Mucosa of stomach (tissue), 1 donor: Measurements from ENCODE around the gene DACT2.

Experiments
- H3K27me3 ChIP-seq: one replicate; pipeline ENCODE4 v1.7.0; 2013; ENCODE audit warnings: mild to moderate bottlenecking, low read length; ENCODE audit not compliant: control insufficient read depth, insufficient read depth
- H3K36me3 ChIP-seq: one replicate; pipeline ENCODE4 v1.7.0; 2013; ENCODE audit warnings: low read length; ENCODE audit not compliant: control insufficient read depth, insufficient read depth
- H3K4me1 ChIP-seq: one replicate; pipeline ENCODE4 v1.7.0; 2013; ENCODE audit warnings: mild to moderate bottlenecking, low read length; ENCODE audit not compliant: control insufficient read depth, insufficient read depth
- H3K4me3 ChIP-seq: one replicate; pipeline ENCODE4 v1.7.0; 2013; ENCODE audit warnings: low read length
- H3K9ac ChIP-seq: one replicate; pipeline ENCODE4 v1.7.0; 2013; ENCODE audit warnings: mild to moderate bottlenecking, low read length, moderate library complexity
- H3K9me3 ChIP-seq: one replicate; pipeline ENCODE4 v1.7.0; 2013; ENCODE audit warnings: mild to moderate bottlenecking, low read length, moderate library complexity; ENCODE audit not compliant: control insufficient read depth
- donor health status: Pancreatic carcinoma.

DACT2 gene

DNA sequence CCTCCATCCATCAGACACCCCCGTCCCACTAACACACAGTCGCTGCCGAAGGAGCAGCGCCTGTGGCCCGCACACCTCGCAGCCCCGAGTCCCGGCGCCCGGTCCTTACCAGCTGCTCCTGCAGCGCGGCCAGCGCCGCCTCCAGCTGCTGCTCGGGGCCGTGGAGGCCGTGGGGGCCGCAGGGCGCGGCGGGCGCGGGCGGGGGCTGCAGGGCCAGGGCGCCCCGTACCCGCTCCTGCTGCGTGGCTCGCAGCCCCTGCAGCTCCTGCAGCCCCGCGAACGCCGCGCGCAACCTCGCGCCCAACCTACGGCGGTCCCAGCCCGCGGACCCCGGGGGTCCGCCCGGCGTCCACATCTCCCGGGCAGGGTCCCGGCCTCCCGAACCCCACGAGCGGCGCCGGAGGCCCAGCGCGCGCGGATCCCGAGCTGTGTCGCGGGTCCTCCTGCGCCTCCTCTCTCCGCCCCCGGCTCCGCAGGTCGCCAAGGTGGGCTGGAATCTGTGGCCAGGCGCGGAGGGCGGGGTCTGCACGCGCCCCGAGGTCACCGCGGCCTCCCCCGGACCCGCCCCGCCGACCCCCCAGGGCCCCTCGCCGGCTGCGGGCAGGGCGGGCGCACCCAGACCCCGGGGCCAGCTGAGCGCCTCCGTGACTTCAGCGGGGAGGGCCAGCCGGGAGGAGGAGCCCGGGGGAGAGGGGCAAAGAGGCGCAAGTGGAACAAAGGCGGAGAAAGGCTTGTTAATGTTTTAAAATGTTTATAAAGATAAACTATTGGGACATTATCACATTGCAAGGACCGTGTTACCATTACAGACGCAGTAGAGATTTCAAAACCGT lies at the start of gene DACT2:
DACT2 (minus strand) TSS at position 499 of the 833 bp plus-strand sequence; CDS start at position 355, 144 bp downstream.
- H3K27me3 ChIP-seq: peaks cover 21% of the 10 kb centered on the region
- H3K4me3 ChIP-seq: peak within 1 kb of the TSS; percentile 8
- no peaks in the 10 kb centered on the region for H3K36me3 ChIP-seq
- H3K9me3 ChIP-seq: no peaks in the 10 kb centered on the region
- H3K9ac ChIP-seq: no peak within 1 kb of the TSS
- peaks cover 11% of the 10 kb centered on the region for H3K4me1 ChIP-seq

- no peaks in the 10 kb centered on the region for H3K27me3 ChIP-seq
- H3K4me1 ChIP-seq: no peaks in the 10 kb centered on the region
- H3K4me3 ChIP-seq: no peak overlapping the region
- H3K9me3 ChIP-seq: no peaks in the 10 kb centered on the region
- H3K9ac ChIP-seq: no peak overlapping the region
- no peaks in the 10 kb centered on the region for H3K36me3 ChIP-seq
Measured at GRCh38 chr6:168368936-168369335, 49.4 kb upstream of the DACT2 start.

DNA sequence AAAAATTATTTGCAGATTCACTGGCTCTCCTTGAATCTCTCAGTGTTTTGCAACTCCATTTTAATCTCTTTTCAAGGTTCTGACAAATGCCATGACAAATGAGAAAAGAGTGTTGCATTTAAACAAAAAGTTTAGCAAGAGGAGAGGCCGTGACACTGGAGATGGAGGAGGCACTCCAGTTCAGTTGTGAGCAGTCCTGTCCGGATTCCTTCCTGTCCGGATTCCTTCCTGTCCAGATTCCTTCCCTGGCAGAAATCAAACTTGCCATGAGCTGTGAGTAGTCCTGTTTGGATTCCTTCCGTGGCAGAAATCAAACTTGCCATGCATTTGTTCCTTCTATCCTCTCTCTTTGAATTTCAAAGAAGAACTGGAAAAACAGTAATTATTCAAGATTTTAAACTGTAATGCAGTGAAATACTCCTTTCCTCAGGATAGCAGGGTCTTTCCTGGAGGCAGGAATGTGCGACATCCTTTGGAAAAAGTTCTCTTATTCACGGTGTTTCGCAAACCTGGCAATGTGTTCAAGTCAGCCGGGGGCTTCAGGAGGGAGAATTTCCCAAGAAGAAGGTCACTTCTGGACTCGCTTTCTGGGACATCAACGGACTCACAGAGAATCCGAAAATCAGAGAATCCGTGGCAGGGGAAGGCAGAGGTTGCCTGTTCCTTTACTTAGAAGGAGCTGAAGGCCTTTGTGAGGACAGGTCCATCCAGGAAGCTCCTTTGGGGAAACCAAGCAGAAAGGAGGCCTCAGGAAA lies 48.7 kb upstream of the DACT2 start:
- H3K27me3 ChIP-seq: no peaks in the 10 kb centered on the region
- no peaks in the 10 kb centered on the region for H3K4me1 ChIP-seq
- no peaks in the 10 kb centered on the region for H3K9me3 ChIP-seq
- no peak overlapping the region for H3K4me3 ChIP-seq
- H3K9ac ChIP-seq: no peak overlapping the region
- no peaks in the 10 kb centered on the region for H3K36me3 ChIP-seq

GRCh38 chr6:168367285-168367751 lies 47.7 kb upstream of the DACT2 start:
- Histone ChIP-seq H3K36me3 (no peaks in the 10 kb centered on the region), H3K9me3 (no peaks in the 10 kb centered on the region), H3K4me1 (no peaks in the 10 kb centered on the region), H3K4me3 (no peak overlapping the region), H3K27me3 (no peaks in the 10 kb centered on the region), H3K9ac (no peak overlapping the region)

DNA sequence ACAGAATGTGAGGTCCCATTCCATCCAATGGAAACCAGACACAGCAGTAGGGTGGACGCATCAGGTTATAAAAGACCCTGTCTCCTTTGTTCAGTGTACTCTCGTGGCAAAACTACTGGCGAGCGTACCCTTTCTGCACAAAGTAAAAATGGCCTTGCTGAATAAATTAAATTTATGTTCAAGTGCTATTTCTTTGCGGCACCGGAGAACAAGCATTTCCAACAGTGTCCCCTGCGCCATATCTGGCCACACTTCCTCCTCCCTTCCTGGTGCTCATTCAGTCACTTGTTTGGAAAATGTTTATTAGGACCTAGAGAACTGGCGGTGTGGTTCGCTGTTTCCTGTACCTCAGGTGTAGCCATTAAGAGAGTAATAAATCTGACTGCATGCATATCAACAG lies 46.9 kb upstream of the DACT2 start:
- Histone ChIP-seq H3K27me3 (no peaks in the 10 kb centered on the region), H3K4me3 (no peak overlapping the region), H3K9ac (no peak overlapping the region), H3K36me3 (no peaks in the 10 kb centered on the region), H3K4me1 (no peaks in the 10 kb centered on the region), H3K9me3 (no peaks in the 10 kb centered on the region)

DNA sequence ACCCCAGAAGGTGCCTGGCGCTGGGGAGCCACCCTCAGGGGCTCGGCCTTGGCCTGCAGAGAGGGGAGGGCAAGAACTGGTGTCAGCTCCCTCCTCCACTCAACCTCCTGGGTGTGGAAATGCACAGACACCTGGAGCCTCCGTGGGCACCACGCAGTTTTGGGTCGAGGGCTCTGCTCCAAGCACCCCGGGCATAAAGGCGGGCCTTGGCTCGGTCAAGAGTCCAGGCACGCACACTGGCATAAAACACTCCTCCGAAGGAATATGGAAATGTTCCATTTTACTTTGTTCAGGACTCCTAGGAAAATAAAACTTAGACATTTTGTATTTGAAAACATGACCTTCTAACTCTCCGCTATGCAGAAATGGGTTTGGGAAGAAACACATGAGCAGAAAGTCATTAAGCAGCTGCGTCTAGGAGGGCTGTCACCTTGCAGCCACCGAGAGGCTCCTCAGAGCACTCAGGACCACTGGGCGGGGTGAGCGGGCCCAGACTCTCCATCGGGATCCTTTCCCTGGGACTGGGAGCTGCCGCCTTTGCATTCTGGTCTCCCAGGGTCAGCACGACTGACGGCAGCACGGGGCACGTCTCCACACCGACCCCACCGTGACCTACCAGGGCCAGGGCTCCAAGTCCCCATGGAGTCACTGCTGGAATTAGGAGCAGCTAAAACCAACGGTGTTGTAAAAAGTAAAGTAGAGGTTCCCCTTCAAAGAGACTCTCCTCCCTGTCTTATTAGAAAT lies 46.0 kb upstream of the DACT2 start:
- Histone ChIP-seq H3K27me3 (no peaks in the 10 kb centered on the region), H3K9ac (no peak overlapping the region), H3K4me1 (no peaks in the 10 kb centered on the region), H3K9me3 (no peaks in the 10 kb centered on the region), H3K36me3 (no peaks in the 10 kb centered on the region), H3K4me3 (no peak overlapping the region)

- Histone ChIP-seq H3K27me3 (no peaks in the 10 kb centered on the region), H3K4me1 (no peaks in the 10 kb centered on the region), H3K9ac (no peak overlapping the region), H3K36me3 (no peaks in the 10 kb centered on the region), H3K9me3 (no peaks in the 10 kb centered on the region), H3K4me3 (no peak overlapping the region)
Measured at GRCh38 chr6:168364793-168365421, 45.3 kb upstream of the DACT2 start.

DNA sequence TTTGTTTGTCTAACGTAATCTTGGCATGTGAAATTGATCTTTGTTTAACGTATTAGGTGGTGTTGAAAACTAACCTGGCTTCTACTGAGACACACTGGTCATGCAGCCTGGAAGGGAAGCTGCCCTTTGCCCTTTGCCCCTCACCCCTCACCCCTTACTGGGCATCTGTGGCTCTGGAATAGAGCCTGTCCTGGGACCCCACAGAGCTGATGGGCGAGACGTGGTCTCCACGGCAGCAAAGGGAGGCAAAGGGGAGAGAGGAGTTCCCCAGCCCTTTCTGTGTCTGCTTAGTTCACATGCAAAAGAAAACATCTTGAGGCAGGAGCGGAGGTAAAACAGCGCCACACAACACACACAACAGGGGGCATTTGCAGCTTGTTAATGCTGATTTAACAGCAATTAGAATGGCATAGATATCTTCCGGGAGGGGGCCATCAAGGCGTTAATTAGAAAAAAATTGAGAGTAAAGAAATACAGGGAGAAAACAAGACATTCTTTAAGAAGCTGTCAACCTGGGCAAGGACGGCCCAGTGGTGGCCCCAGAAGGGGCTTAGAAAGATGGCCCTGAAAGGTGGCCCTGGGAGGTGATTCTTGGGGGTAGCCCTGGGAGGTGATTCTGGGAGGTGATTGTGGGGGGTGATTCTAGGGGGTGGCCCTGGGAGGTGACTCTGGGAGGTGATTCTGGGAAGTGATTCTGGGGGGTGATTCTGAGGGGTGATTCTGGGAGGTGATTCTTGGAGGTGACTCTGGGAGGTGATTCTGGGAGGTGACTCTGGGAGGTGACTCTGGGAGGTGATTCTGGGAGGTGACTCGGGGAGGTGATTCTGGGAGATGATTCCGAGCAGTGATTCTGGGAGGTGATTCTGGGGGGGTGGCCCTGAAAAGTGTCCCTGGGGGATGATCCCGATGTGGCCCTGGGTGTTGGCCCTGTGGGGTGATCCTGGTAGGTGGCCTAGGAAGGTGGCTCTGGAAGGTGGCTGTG lies 44.5 kb upstream of the DACT2 start:
- no peak overlapping the region for H3K4me3 ChIP-seq
- H3K9ac ChIP-seq: no peak overlapping the region
- H3K27me3 ChIP-seq: no peaks in the 10 kb centered on the region
- H3K9me3 ChIP-seq: no peaks in the 10 kb centered on the region
- no peaks in the 10 kb centered on the region for H3K36me3 ChIP-seq
- H3K4me1 ChIP-seq: no peaks in the 10 kb centered on the region

- Histone ChIP-seq H3K9ac (no peak overlapping the region), H3K36me3 (no peaks in the 10 kb centered on the region), H3K27me3 (no peaks in the 10 kb centered on the region), H3K4me1 (no peaks in the 10 kb centered on the region), H3K4me3 (no peak overlapping the region), H3K9me3 (no peaks in the 10 kb centered on the region)
Measured at GRCh38 chr6:168363302-168363701, 43.7 kb upstream of the DACT2 start.

DNA sequence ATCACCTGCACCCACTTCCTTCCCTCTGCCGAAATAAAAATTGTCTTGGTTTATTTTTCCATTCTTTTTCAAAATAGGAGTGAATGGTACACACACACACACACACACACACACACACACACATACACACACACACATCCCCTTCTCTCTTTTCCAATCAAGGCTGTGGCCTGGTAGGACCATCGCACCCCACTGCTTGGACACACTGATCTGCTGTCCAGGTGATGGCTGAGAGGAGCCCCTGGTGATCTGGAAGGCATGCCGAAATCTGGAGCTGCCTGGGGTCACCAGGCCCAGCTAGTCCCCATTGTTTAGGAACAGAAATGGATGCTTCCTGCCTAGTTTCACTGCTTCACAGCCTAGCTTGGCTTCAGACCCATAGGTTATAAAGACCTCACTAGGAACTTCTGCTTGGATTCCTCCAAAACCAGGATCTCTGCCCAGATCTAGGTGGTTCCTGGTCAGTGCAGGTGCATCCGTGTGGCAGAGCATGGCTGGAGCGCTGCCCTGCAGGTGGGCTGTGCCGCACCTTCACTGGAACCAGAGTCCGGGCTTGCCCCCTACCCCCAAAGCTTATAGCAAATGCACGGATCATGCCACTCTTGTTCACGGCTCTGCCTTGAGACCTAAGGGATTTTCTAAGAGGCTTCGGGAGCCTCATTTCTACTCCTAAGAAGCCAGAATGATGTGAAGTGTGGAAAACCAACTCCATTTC lies 42.9 kb upstream of the DACT2 start:
- Histone ChIP-seq H3K36me3 (no peaks in the 10 kb centered on the region), H3K4me1 (no peaks in the 10 kb centered on the region), H3K9ac (no peak overlapping the region), H3K4me3 (no peak overlapping the region), H3K9me3 (no peaks in the 10 kb centered on the region), H3K27me3 (no peaks in the 10 kb centered on the region)
